Right lobe of liver (tissue), 6 donors: ENCODE data around the gene SPTBN1. TPM values are rescaled to one million over a fixed set of nuclear protein-coding genes. Genes with fewer than 3 reads are reported as not detected.

Experiments
- ATAC-seq, 4 donors: fragments of 200-7000 bp; cut with Tn5 transposase; one replicate each; pipeline ENCODE4 v1.9.1; 2020; ENCODE audit warnings: mild to moderate bottlenecking in 4 of 4, moderate library complexity in 4 of 4
- DNase-seq, 3 donors: peaks; one replicate each; pipeline ENCODE4 v3.0.0-alpha.2; 2020
- H3K27ac ChIP-seq, 3 donors: fragments of 200-600 bp; one replicate each; pipeline ENCODE4 v1.8.0; 2022
- H3K27me3 ChIP-seq, 2 donors: fragments of 200-600 bp; one replicate each; pipeline ENCODE4 v1.8.0; 2022
- H3K36me3 ChIP-seq, 4 donors: fragments of 200-600 bp; sonication (generic) in 1 of 4; one replicate each; pipeline versions ENCODE4 v1.5.1 to v1.8.0; 2017 to 2022; ENCODE audit warnings: control low read depth in 1 of 4
- H3K4me1 ChIP-seq, 4 donors: fragments of 200-600 bp; sonication (generic) in 1 of 4; one replicate each; pipeline versions ENCODE4 v1.5.1 to v1.8.0; 2017 to 2022; ENCODE audit warnings: control low read depth in 1 of 4
- H3K4me3 ChIP-seq, 3 donors: fragments of 200-600 bp; one replicate each; pipeline ENCODE4 v1.8.0; 2022
- H3K9me3 ChIP-seq, 4 donors: fragments of 200-600 bp; sonication (generic) in 1 of 4; one replicate each; pipeline versions ENCODE4 v1.5.1 to v1.8.0; 2017 to 2022; ENCODE audit warnings: control low read depth in 1 of 4
- POLR2A ChIP-seq: fragments of 450-650 bp; IDR thresholded peaks from one replicate; pipeline ENCODE4 v1.6.1; 2017; ENCODE audit warnings: antibody characterized with exemption, mild to moderate bottlenecking
- WGBS: methylation state at CpG from one replicate; pipeline ENCODE4 v1.1.6; 2018; ENCODE audit warnings: low coverage, low lambda C conversion rate; ENCODE audit not compliant: insufficient coverage; ENCODE audit errors: missing lambda C conversion rate; 5-methylcytosine and 5-hydroxymethylcytosine counted together
- intact Hi-C, 2 donors: fragments of 100-400 bp; cut with DNase I; formaldehyde crosslinking; loops; one replicate each; pipeline versions ENCODE4 v1.11.2 to v1.14.1; 2022
- total RNA-seq, 6 experiments: library from RNA; depleted of rRNA in 2 of 6; stranded (reverse); fragments of >200 nt in 2 of 6; fragmentation: NEBNext Ultra II Directional in 3 of 6; extraction: Animal tissue kit (Norgen Biotek cat#: 25700) in 3 of 6; gene quantifications; one replicate each; pipeline versions ENCODE4 v1.1.0 to v1.2.4, GENCODE V29; 2016 to 2023
- TF ChIP-seq, protein P1 (sequence below), 4 donors: fragments of 200-600 bp in 3 of 4; fragments of 450-650 bp in 1 of 4; IDR thresholded peaks; one replicate each; pipeline versions ENCODE4 v1.5.1 to v1.8.0; 2016 to 2022; ENCODE audit warnings: antibody characterized with exemption in 4 of 4, mild to moderate bottlenecking in 2 of 4
- donor health status: DM: no; HTN: yes; CAD: no.
- donor health status: DM: no; HTN: no; CAD: no.
- donor health status: DM: no; HTN: no; CAD: no.
- donor health status: DM: no; HTN: yes; CAD: no.
- donor health status: DM: no; HTN: yes; CAD: no.

SPTBN1 gene
- total RNA-seq, 6 experiments from 2014 or later = 107 to 315 (median 227) TPM

DNA sequence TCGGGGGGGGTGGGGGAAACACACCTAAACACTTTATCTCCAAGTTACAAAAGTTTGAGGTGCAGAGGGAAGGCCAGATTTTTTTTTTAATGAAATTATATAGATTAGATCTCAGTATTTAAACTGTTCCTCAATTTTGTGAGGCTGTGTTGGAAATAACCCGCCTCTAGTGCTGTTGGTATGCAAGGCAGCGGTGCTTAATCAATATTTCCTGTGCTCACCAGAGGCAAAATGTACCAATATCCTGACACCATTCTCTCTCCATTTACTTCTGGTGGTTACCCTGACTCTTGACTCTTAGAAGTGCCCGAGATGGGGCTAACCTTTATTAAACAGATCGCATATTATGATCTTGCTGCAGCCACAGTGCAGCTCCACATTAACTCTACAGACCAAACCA, 212.6 kb downstream of the SPTBN1 start:
- no peak for DNase-seq
- WGBS = 34% methylated on average over 5 of the region's 5 CpGs
- Histone ChIP-seq H3K36me3 (peaks cover 0 to 16% (median 7%) of the 10 kb centered on the region in 4 donors), H3K4me1 (peaks cover 0 to 61% (median 32%) of the 10 kb centered on the region in 4 donors), H3K4me3 (no peak overlapping the region), H3K9me3 (no peaks in the 10 kb centered on the region), H3K27me3 (no peaks in the 10 kb centered on the region), H3K27ac (peak overlapping the region in 2 of 3 donors; percentile 89 to 92)
- no peak for TF ChIP-seq POLR2A
- TF ChIP-seq, protein P1, sequence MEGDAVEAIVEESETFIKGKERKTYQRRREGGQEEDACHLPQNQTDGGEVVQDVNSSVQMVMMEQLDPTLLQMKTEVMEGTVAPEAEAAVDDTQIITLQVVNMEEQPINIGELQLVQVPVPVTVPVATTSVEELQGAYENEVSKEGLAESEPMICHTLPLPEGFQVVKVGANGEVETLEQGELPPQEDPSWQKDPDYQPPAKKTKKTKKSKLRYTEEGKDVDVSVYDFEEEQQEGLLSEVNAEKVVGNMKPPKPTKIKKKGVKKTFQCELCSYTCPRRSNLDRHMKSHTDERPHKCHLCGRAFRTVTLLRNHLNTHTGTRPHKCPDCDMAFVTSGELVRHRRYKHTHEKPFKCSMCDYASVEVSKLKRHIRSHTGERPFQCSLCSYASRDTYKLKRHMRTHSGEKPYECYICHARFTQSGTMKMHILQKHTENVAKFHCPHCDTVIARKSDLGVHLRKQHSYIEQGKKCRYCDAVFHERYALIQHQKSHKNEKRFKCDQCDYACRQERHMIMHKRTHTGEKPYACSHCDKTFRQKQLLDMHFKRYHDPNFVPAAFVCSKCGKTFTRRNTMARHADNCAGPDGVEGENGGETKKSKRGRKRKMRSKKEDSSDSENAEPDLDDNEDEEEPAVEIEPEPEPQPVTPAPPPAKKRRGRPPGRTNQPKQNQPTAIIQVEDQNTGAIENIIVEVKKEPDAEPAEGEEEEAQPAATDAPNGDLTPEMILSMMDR (IDR thresholded peaks at IDR 0.05) = no peak
- no peak for ATAC-seq
- intact Hi-C loops = no loop called here

DNA sequence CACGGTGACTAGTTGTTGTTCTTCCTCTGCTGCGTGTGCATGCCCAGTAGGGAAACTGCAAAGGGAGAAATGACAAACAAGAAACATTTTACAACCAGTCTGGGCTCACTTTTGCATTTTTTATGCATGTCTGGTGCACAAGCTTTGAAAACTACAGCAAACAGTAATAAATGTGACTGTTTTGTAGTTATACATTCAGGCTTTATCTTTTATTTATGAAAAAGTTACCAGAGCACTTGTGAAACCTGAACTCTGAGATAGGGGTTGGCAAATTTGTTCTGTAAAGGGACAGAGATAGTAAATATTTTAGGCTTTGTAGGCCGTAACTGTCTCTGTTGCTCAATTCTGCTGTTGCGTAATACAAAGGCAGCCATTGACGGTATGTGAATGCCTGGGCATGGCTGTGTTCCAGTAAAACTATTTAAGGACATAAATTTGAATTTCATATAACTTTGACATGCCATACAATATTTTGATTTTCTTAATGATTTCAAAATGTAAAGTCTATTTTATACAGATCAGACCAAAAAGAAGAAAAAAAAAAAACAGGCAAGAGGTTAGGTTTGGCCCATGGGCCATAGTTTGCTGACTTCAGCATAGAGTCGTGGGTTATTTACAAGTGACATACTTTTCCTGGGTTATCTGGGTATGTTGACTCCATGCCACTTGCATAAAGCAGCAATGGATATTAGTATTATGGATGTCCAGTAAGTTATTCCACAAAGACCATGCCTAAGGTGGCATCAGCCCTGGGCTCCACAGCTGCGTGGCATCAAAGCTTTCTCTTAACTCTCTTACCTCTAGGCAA, 213.8 kb downstream of the SPTBN1 start:
- TF ChIP-seq POLR2A = no peak
- TF ChIP-seq, protein P1 (IDR thresholded peaks at IDR 0.05) = peak in 1 of 4 donors; percentile 5

DNA sequence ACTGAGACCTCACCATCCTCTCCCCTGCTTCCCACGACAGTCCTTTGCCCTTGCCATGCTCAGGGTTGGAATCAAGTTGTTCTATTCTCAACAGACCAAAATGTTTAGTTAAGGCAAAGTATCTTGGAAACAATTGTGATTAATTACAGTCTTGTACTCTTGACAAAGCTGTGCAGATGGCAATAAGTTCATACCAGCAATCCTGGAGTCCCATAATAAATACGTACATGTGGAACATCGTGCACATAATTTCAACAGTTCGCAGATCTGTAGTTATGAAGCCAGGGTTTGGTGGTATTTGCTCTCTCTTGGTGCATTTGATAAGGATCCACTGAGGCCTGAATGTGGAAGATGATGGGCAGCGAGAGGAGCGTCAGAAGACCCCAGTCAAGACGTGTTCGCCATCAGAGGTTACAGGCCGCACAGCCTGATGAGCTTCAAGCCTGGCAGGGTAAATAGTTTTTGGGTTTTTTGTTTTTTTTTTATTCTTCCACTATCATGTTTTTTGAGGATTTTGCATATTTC, 214.4 kb downstream of the SPTBN1 start:
- Histone ChIP-seq H3K4me1 (peaks cover 0 to 55% (median 30%) of the 10 kb centered on the region in 4 donors), H3K4me3 (no peak overlapping the region), H3K9me3 (no peaks in the 10 kb centered on the region), H3K36me3 (peaks cover 0 to 11% (median 5%) of the 10 kb centered on the region in 4 donors), H3K27ac (peak overlapping the region in 2 of 3 donors; percentile 89 to 92), H3K27me3 (no peaks in the 10 kb centered on the region)
- intact Hi-C loops = no loop called here
- no peak for TF ChIP-seq POLR2A
- TF ChIP-seq, protein P1 (IDR thresholded peaks at IDR 0.05) = no peak
- no peak for DNase-seq
- 95% methylated on average over 9 of the region's 9 CpGs for WGBS
- no peak for ATAC-seq

More for the DNA sequence above, 213.8 kb downstream of the SPTBN1 start:
- 16% methylated on average over 6 of the region's 7 CpGs for WGBS
- Histone ChIP-seq H3K4me3 (no peak overlapping the region), H3K4me1 (peaks cover 0 to 61% (median 32%) of the 10 kb centered on the region in 4 donors), H3K27me3 (no peaks in the 10 kb centered on the region), H3K36me3 (peaks cover 0 to 11% (median 7%) of the 10 kb centered on the region in 4 donors), H3K9me3 (no peaks in the 10 kb centered on the region), H3K27ac (peak overlapping the region; percentile 61 to 92 (median 89))
- peak; percentile 28 to 68 (median 37) for ATAC-seq
- intact Hi-C loops = no loop called here
- DNase-seq = peak in 1 of 3 donors; percentile 87

DNA sequence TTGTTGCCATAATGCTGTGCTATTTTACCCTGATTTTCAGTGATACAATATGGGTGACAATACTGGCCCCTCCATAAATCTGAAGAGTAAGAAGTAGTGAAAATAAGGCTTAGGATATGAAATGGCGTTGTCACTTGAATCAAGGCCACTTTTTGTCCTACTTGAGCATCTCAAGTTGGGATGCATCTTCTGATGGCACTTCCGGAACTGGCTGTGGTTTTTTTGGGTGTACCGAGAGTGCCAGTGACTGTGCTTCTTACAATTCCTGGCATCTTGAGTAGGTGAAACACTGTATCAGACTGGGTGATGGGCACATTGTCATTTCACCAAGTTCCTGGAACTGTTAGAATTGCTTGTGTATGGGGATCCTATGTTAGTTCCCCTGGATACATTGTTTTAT, 214.9 kb downstream of the SPTBN1 start:
- no peaks in the 10 kb centered on the region for H3K9me3 ChIP-seq
- ATAC-seq (no peak), DNase-seq (no peak)
- 95% methylated on average over 3 of the region's 3 CpGs for WGBS
- H3K36me3 ChIP-seq = peaks cover 0 to 11% (median 4%) of the 10 kb centered on the region in 4 donors
- peak overlapping the region in 1 of 3 donors; percentile 92 for H3K27ac ChIP-seq
- intact Hi-C loops = no loop called here
- no peaks in the 10 kb centered on the region for H3K27me3 ChIP-seq
- TF ChIP-seq, protein P1 (IDR thresholded peaks at IDR 0.05) = no peak
- no peak for TF ChIP-seq POLR2A
- peaks cover 0 to 50% (median 28%) of the 10 kb centered on the region in 4 donors for H3K4me1 ChIP-seq
- H3K4me3 ChIP-seq = no peak overlapping the region
